Endodermal cell (in vitro differentiated cells): Measurements from ENCODE around the gene TTC7B. TPM values are rescaled to one million over a fixed set of nuclear protein-coding genes. Genes with fewer than 3 reads are reported as not detected.

ENCODE experiments used
- DNase-seq: peaks from one replicate; pipeline ENCODE4 v3.0.0-alpha.2; 2017
- H3K27ac ChIP-seq: 2 replicates; pipeline ENCODE4 v1.5.1; 2013; ENCODE audit warnings: mild to moderate bottlenecking, low read depth, low read length, moderate library complexity
- H3K27me3 ChIP-seq: 2 replicates; pipeline ENCODE4 v1.6.1; 2013; ENCODE audit warnings: mild to moderate bottlenecking, low read length, moderate library complexity; ENCODE audit not compliant: insufficient read depth, control insufficient read depth, poor library complexity, severe bottlenecking
- H3K36me3 ChIP-seq: 2 replicates; pipeline ENCODE4 v1.7.0; 2013; ENCODE audit warnings: mild to moderate bottlenecking, low read length, moderate library complexity; ENCODE audit not compliant: control insufficient read depth, insufficient read depth
- H3K4me1 ChIP-seq: one replicate; pipeline ENCODE4 v1.7.0; 2013; ENCODE audit warnings: low read length; ENCODE audit not compliant: control insufficient read depth, insufficient read depth
- H3K4me3 ChIP-seq: 2 replicates; pipeline ENCODE4 v1.5.1; 2013; ENCODE audit warnings: mild to moderate bottlenecking, low read length, moderate library complexity
- H3K9ac ChIP-seq: 2 replicates; pipeline ENCODE4 v1.6.1; 2013; ENCODE audit warnings: mild to moderate bottlenecking, low read length, moderate library complexity; ENCODE audit not compliant: poor library complexity, severe bottlenecking; ENCODE audit errors: extremely low read depth
- H3K9me3 ChIP-seq: 2 replicates; pipeline ENCODE4 v1.6.1; 2013; ENCODE audit warnings: mild to moderate bottlenecking, low read length, moderate library complexity; ENCODE audit not compliant: control insufficient read depth
- H3K27ac Mint-ChIP-seq: 2 replicates; pipeline ENCODE4 v1.8.0; 2020; ENCODE audit warnings: mixed read lengths
- H3K27me3 Mint-ChIP-seq: 2 replicates; pipeline ENCODE4 v1.8.0; 2021; ENCODE audit warnings: mild to moderate bottlenecking, mixed read lengths; ENCODE audit not compliant: insufficient read depth
- H3K36me3 Mint-ChIP-seq: 2 replicates; pipeline ENCODE4 v1.8.0; 2020; ENCODE audit warnings: low read depth, mixed read lengths
- H3K4me1 Mint-ChIP-seq: 2 replicates; pipeline ENCODE4 v1.8.0; 2020; ENCODE audit warnings: mixed read lengths
- H3K4me3 Mint-ChIP-seq: 2 replicates; pipeline ENCODE4 v1.8.0; 2020; ENCODE audit warnings: mild to moderate bottlenecking, moderate library complexity, mixed read lengths
- H3K9me3 Mint-ChIP-seq: 2 replicates; pipeline ENCODE4 v1.8.0; 2020; ENCODE audit warnings: mild to moderate bottlenecking, mixed read lengths
- CTCF ChIP-seq: fragments of 200-600 bp; sonication (generic); conservative IDR thresholded peaks from 2 replicates; pipeline ENCODE4 v1.5.0; 2021; ENCODE audit warnings: antibody characterized with exemption, mild to moderate bottlenecking
- WGBS, 2 experiments: methylation state at CpG; one replicate each; pipeline versions ENCODE4 v1.1.5 to v1.1.7; 2013; ENCODE audit warnings: missing lambda C conversion rate in 2 of 2, mixed read lengths in 1 of 2; ENCODE audit not compliant: insufficient coverage in 1 of 2, insufficient read length in 1 of 2; 5-methylcytosine and 5-hydroxymethylcytosine counted together
- total RNA-seq, 2 donors: library from RNA; stranded (reverse); fragmentation: NEBNext Ultra II Directional in 1 of 2; extraction: Animal tissue kit (Norgen Biotek cat#: 25700) in 1 of 2; gene quantifications; 2 replicates in 1 of 2; 3 replicates in 1 of 2; pipeline ENCODE4 v1.2.1, GENCODE V29; 2021

TTC7B gene
- total RNA-seq, 2 donors from 2014 or later: 51.3 to 62.6 TPM

GRCh38 chr14:90523544-90523943, 292.7 kb downstream of the TTC7B start:
- Mint-ChIP-seq H3K4me3 (no peak overlapping the region), H3K9me3 (peaks cover 14% of the 10 kb centered on the region), H3K27me3 (no peaks in the 10 kb centered on the region), H3K36me3 (peaks cover 4% of the 10 kb centered on the region), H3K27ac (no peak overlapping the region), H3K4me1 (peaks cover 4% of the 10 kb centered on the region)
- no peak for TF ChIP-seq CTCF
- no peak overlapping the region for H3K27ac ChIP-seq
- peaks cover 7% of the 10 kb centered on the region for H3K9me3 ChIP-seq
- WGBS, 2 experiments: 77 to 100% methylated on average over 2 to 8 of the region's 8 CpGs
- H3K27me3 ChIP-seq: no peaks in the 10 kb centered on the region
- no peak for DNase-seq
- no peaks in the 10 kb centered on the region for H3K4me1 ChIP-seq
- H3K9ac ChIP-seq: no peak overlapping the region
- H3K36me3 ChIP-seq: no peaks in the 10 kb centered on the region
- no peak overlapping the region for H3K4me3 ChIP-seq

GRCh38 chr14:90522571-90523191, 293.5 kb downstream of the TTC7B start:
- Mint-ChIP-seq H3K9me3 (peaks cover 11% of the 10 kb centered on the region), H3K27ac (no peak overlapping the region), H3K36me3 (peaks cover 2% of the 10 kb centered on the region), H3K4me1 (peaks cover 7% of the 10 kb centered on the region), H3K27me3 (no peaks in the 10 kb centered on the region), H3K4me3 (no peak overlapping the region)
- H3K4me3 ChIP-seq: no peak overlapping the region
- DNase-seq: no peak
- no peaks in the 10 kb centered on the region for H3K4me1 ChIP-seq
- TF ChIP-seq CTCF: no peak
- no peaks in the 10 kb centered on the region for H3K36me3 ChIP-seq
- peaks cover 7% of the 10 kb centered on the region for H3K9me3 ChIP-seq
- H3K9ac ChIP-seq: no peak overlapping the region
- WGBS, 2 experiments: 86% methylated on average over 16 to 21 of the region's 21 CpGs
- no peak overlapping the region for H3K27ac ChIP-seq
- H3K27me3 ChIP-seq: no peaks in the 10 kb centered on the region

- no peaks in the 10 kb centered on the region for H3K27me3 Mint-ChIP-seq
- DNase-seq: no peak
- Histone ChIP-seq H3K27me3 (no peaks in the 10 kb centered on the region), H3K9ac (no peak overlapping the region), H3K4me3 (no peak overlapping the region), H3K36me3 (no peaks in the 10 kb centered on the region), H3K27ac (no peak overlapping the region), H3K9me3 (peaks cover 6% of the 10 kb centered on the region), H3K4me1 (no peaks in the 10 kb centered on the region)
- peaks cover 8% of the 10 kb centered on the region for H3K9me3 Mint-ChIP-seq
- H3K27ac Mint-ChIP-seq: no peak overlapping the region
- H3K4me3 Mint-ChIP-seq: no peak overlapping the region
- TF ChIP-seq CTCF: no peak
- H3K4me1 Mint-ChIP-seq: peaks cover 12% of the 10 kb centered on the region
- WGBS, 2 experiments: 91 to 99% methylated on average over 11 to 18 of the region's 18 CpGs
- no peaks in the 10 kb centered on the region for H3K36me3 Mint-ChIP-seq
These were observed 294.2 kb downstream of the TTC7B start for GRCh38 chr14:90521930-90522483.
